ENCODE results near the gene ZNF438. TPM values are rescaled to one million over a fixed set of nuclear protein-coding genes. Genes with fewer than 3 reads are reported as not detected.
"Not testable (repeated sequence)": the region's sequence is repeated elsewhere in the genome, so short reads cannot be mapped to it uniquely, and the experiment has no call there.

Gene ZNF438
- total RNA-seq, 1 experiment from 2014 or later: 8.4 TPM

- intact Hi-C loops (cut with micrococcal nuclease): no loop called here
- POLR2A ChIA-PET: no interaction called here
- no peak for DNase-seq (ENCODE audit: unreplicated experiment)
- TF ChIP-seq CTCF (IDR thresholded peaks at IDR 0.05; ENCODE audit: unreplicated experiment): no peak
- Mint-ChIP-seq H3K27me3 (ENCODE audit: insufficient read depth, unreplicated experiment) (no peaks in the 10 kb centered on the region), H3K4me3 (ENCODE audit: unreplicated experiment) (no peak overlapping the region), H3K36me3 (ENCODE audit: insufficient read depth, unreplicated experiment) (no peaks in the 10 kb centered on the region), H3K9me3 (ENCODE audit: unreplicated experiment) (no peaks in the 10 kb centered on the region), H3K27ac (ENCODE audit: low read depth, unreplicated experiment) (no peak overlapping the region), H3K4me1 (ENCODE audit: insufficient read depth, unreplicated experiment) (no peaks in the 10 kb centered on the region)
- no TSS peak for BruUV-seq (replicated peaks)
- CTCF ChIA-PET: no interaction called here
Measured at GRCh38 chr10:30959836-30960210, 71.8 kb downstream of the ZNF438 start.

- POLR2A ChIA-PET; H3K27ac Mint-ChIP-seq (ENCODE audit: low read depth, unreplicated experiment); DNase-seq (ENCODE audit: unreplicated experiment); H3K36me3 Mint-ChIP-seq (ENCODE audit: insufficient read depth, unreplicated experiment); H3K4me3 Mint-ChIP-seq (ENCODE audit: unreplicated experiment); H3K27me3 Mint-ChIP-seq (ENCODE audit: insufficient read depth, unreplicated experiment); CTCF ChIA-PET; H3K9me3 Mint-ChIP-seq (ENCODE audit: unreplicated experiment); H3K4me1 Mint-ChIP-seq (ENCODE audit: insufficient read depth, unreplicated experiment); intact Hi-C loops (cut with micrococcal nuclease); BruUV-seq (replicated peaks): not testable (repeated sequence)
Measured at GRCh38 chr10:30949218-30949617, 82.4 kb downstream of the ZNF438 start.

GRCh38 chr10:30944005-30944404 is 87.7 kb downstream of the ZNF438 start:
- no peak for TF ChIP-seq CTCF (IDR thresholded peaks at IDR 0.05; ENCODE audit: unreplicated experiment)
- no peaks in the 10 kb centered on the region for H3K36me3 Mint-ChIP-seq (ENCODE audit: insufficient read depth, unreplicated experiment)
- ChIA-PET CTCF (interaction anchor here (0.7 kb wide), 1 partner anchor 9 kb away, joined by 3 read pairs; no protein-coding TSS in a partner anchor), POLR2A (no interaction called here)
- no peaks in the 10 kb centered on the region for H3K27me3 Mint-ChIP-seq (ENCODE audit: insufficient read depth, unreplicated experiment)
- no peaks in the 10 kb centered on the region for H3K4me1 Mint-ChIP-seq (ENCODE audit: insufficient read depth, unreplicated experiment)
- H3K9me3 Mint-ChIP-seq (ENCODE audit: unreplicated experiment): no peaks in the 10 kb centered on the region
- BruUV-seq (replicated peaks): no TSS peak
- H3K27ac Mint-ChIP-seq (ENCODE audit: low read depth, unreplicated experiment): no peak overlapping the region
- DNase-seq (ENCODE audit: unreplicated experiment): no peak
- intact Hi-C loops (cut with micrococcal nuclease): no loop called here
- H3K4me3 Mint-ChIP-seq (ENCODE audit: unreplicated experiment): no peak overlapping the region

GRCh38 chr10:30943451-30943850 is 88.2 kb downstream of the ZNF438 start:
- H3K4me3 Mint-ChIP-seq (ENCODE audit: unreplicated experiment): no peak overlapping the region
- CTCF ChIA-PET: no interaction called here
- no peak for TF ChIP-seq CTCF (IDR thresholded peaks at IDR 0.05; ENCODE audit: unreplicated experiment)
- no peaks in the 10 kb centered on the region for H3K27me3 Mint-ChIP-seq (ENCODE audit: insufficient read depth, unreplicated experiment)
- DNase-seq (ENCODE audit: unreplicated experiment): no peak
- no peaks in the 10 kb centered on the region for H3K4me1 Mint-ChIP-seq (ENCODE audit: insufficient read depth, unreplicated experiment)
- H3K36me3 Mint-ChIP-seq (ENCODE audit: insufficient read depth, unreplicated experiment): no peaks in the 10 kb centered on the region
- no TSS peak for BruUV-seq (replicated peaks)
- H3K9me3 Mint-ChIP-seq (ENCODE audit: unreplicated experiment): no peaks in the 10 kb centered on the region
- POLR2A ChIA-PET: no interaction called here
- H3K27ac Mint-ChIP-seq (ENCODE audit: low read depth, unreplicated experiment): no peak overlapping the region
- intact Hi-C loops (cut with micrococcal nuclease): no loop called here

GRCh38 chr10:30940256-30940655 is 91.4 kb downstream of the ZNF438 start:
- intact Hi-C loops (cut with micrococcal nuclease): no loop called here
- no peak for TF ChIP-seq CTCF (IDR thresholded peaks at IDR 0.05; ENCODE audit: unreplicated experiment)
- ChIA-PET POLR2A (no interaction called here), CTCF (no interaction called here)
- no peaks in the 10 kb centered on the region for H3K4me1 Mint-ChIP-seq (ENCODE audit: insufficient read depth, unreplicated experiment)
- DNase-seq (ENCODE audit: unreplicated experiment): no peak
- no TSS peak for BruUV-seq (replicated peaks)
- peaks cover 8% of the 10 kb centered on the region for H3K36me3 Mint-ChIP-seq (ENCODE audit: insufficient read depth, unreplicated experiment)
- no peak overlapping the region for H3K4me3 Mint-ChIP-seq (ENCODE audit: unreplicated experiment)
- H3K27me3 Mint-ChIP-seq (ENCODE audit: insufficient read depth, unreplicated experiment): no peaks in the 10 kb centered on the region
- no peaks in the 10 kb centered on the region for H3K9me3 Mint-ChIP-seq (ENCODE audit: unreplicated experiment)
- H3K27ac Mint-ChIP-seq (ENCODE audit: low read depth, unreplicated experiment): no peak overlapping the region
